Measurements from ENCODE around the gene PADI2. TPM values are rescaled to one million over a fixed set of nuclear protein-coding genes. Genes with fewer than 3 reads are reported as not detected.

The PADI2 gene
- total and polyA plus RNA-seq, 9 of the 15 experiments (the other 6 are each of a cell fraction or from before 2014, with no cell fraction given) = 0.01 to 0.11 (median 0.01) TPM; not detected in 5

- TF ChIP-seq PBX2 (CRISPR knock-in tag; IDR thresholded peaks at IDR 0.05; ENCODE audit: low read depth) (no peak), PBX2 (tag; conservative IDR thresholded peaks at IDR 0.05; ENCODE audit: low read depth) (peak; percentile 83), JUND (IDR thresholded peaks at IDR 0.05; ENCODE audit: borderline replicate concordance, low read depth, low read length) (peak; percentile 75), JUND (tag; IDR thresholded peaks at IDR 0.05; ENCODE audit: borderline replicate concordance, low read depth, low read length) (peak; percentile 80; the same call in 2 of the 3 replicates), ATF3 (IDR thresholded peaks at IDR 0.05) (peak; percentile 63; the same call in 1 of the 2 replicates), ATF3 (CRISPR knock-in tag; conservative IDR thresholded peaks at IDR 0.05) (no peak), MEIS2 (IDR thresholded peaks at IDR 0.05; ENCODE audit: partially characterized antibody) (peak; percentile 83), JUN (IDR thresholded peaks at IDR 0.05; ENCODE audit: borderline replicate concordance, low read depth, low read length) (peak; percentile 59; the same call in 1 of the 2 replicates), JUN (CRISPR knock-in tag; IDR thresholded peaks at IDR 0.05; ENCODE audit: borderline replicate concordance) (no peak), CREBBP (IDR thresholded peaks at IDR 0.05; ENCODE audit: low read depth, low read length) (no peak), FOSL1 (tag; conservative IDR thresholded peaks at IDR 0.05) (peak; percentile 83), ZFP36 (IDR thresholded peaks at IDR 0.05; ENCODE audit: low read depth, low read length, partially characterized antibody) (no peak), PCBP1 (IDR thresholded peaks at IDR 0.05; ENCODE audit: low read depth, low read length, poor library complexity, severe bottlenecking) (no peak)
Observed at GRCh38 chr1:17128361-17128760, 9.1 kb upstream of the PADI2 start (continued).
